ENCODE measurements around the gene CRABP2. TPM values are rescaled to one million over a fixed set of nuclear protein-coding genes. Genes with fewer than 3 reads are reported as not detected.

CRABP2 gene
- total RNA-seq, 1 donor from 2014 or later = 146 TPM

- Mint-ChIP-seq H3K36me3 (ENCODE audit: unreplicated experiment) (peaks cover 3% of the 10 kb centered on the region), H3K27me3 (ENCODE audit: unreplicated experiment) (no peaks in the 10 kb centered on the region), H3K4me1 (ENCODE audit: unreplicated experiment) (peaks cover 61% of the 10 kb centered on the region), H3K27ac (ENCODE audit: unreplicated experiment) (peak overlapping the region; percentile 100), H3K9me3 (ENCODE audit: unreplicated experiment) (no peaks in the 10 kb centered on the region), H3K4me3 (ENCODE audit: unreplicated experiment) (peak overlapping the region; percentile 88)
- DNase-seq (ENCODE audit: extremely low spot score, unreplicated experiment) = no peak
- peak; percentile 4 for TF ChIP-seq CTCF (IDR thresholded peaks at IDR 0.05)
Measured at GRCh38 chr1:156750711-156751450, 45.5 kb upstream of the CRABP2 start.

- no peak for DNase-seq (ENCODE audit: extremely low spot score, unreplicated experiment)
- Mint-ChIP-seq H3K27me3 (ENCODE audit: unreplicated experiment) (no peaks in the 10 kb centered on the region), H3K4me3 (ENCODE audit: unreplicated experiment) (peak overlapping the region; percentile 88), H3K36me3 (ENCODE audit: unreplicated experiment) (peaks cover 3% of the 10 kb centered on the region), H3K27ac (ENCODE audit: unreplicated experiment) (peak overlapping the region; percentile 100), H3K4me1 (ENCODE audit: unreplicated experiment) (peaks cover 66% of the 10 kb centered on the region), H3K9me3 (ENCODE audit: unreplicated experiment) (no peaks in the 10 kb centered on the region)
- TF ChIP-seq CTCF (IDR thresholded peaks at IDR 0.05) = no peak
Measured at GRCh38 chr1:156750191-156750672, 44.8 kb upstream of the CRABP2 start.

GRCh38 chr1:156749419-156750118 is 44.2 kb upstream of the CRABP2 start:
- H3K27me3 Mint-ChIP-seq (ENCODE audit: unreplicated experiment) = no peaks in the 10 kb centered on the region
- DNase-seq (ENCODE audit: extremely low spot score, unreplicated experiment) = no peak
- peak overlapping the region; percentile 100 for H3K27ac Mint-ChIP-seq (ENCODE audit: unreplicated experiment)
- H3K4me3 Mint-ChIP-seq (ENCODE audit: unreplicated experiment) = peak overlapping the region; percentile 88
- TF ChIP-seq CTCF (IDR thresholded peaks at IDR 0.05) = no peak
- peaks cover 5% of the 10 kb centered on the region for H3K36me3 Mint-ChIP-seq (ENCODE audit: unreplicated experiment)
- peaks cover 67% of the 10 kb centered on the region for H3K4me1 Mint-ChIP-seq (ENCODE audit: unreplicated experiment)
- H3K9me3 Mint-ChIP-seq (ENCODE audit: unreplicated experiment) = no peaks in the 10 kb centered on the region

GRCh38 chr1:156748670-156749418 is 43.5 kb upstream of the CRABP2 start:
- Mint-ChIP-seq H3K9me3 (ENCODE audit: unreplicated experiment) (no peaks in the 10 kb centered on the region), H3K27ac (ENCODE audit: unreplicated experiment) (peak overlapping the region; percentile 100), H3K4me1 (ENCODE audit: unreplicated experiment) (peaks cover 67% of the 10 kb centered on the region), H3K4me3 (ENCODE audit: unreplicated experiment) (peak overlapping the region; percentile 88), H3K27me3 (ENCODE audit: unreplicated experiment) (no peaks in the 10 kb centered on the region), H3K36me3 (ENCODE audit: unreplicated experiment) (peaks cover 7% of the 10 kb centered on the region)
- DNase-seq (ENCODE audit: extremely low spot score, unreplicated experiment) = no peak
- TF ChIP-seq CTCF (IDR thresholded peaks at IDR 0.05) = no peak
